ENCODE data around the gene MED13L. TPM values are rescaled to one million over a fixed set of nuclear protein-coding genes. Genes with fewer than 3 reads are reported as not detected.

The MED13L gene
- total and polyA plus RNA-seq, 9 donors = 47.8 to 198 (median 156) TPM

DNA sequence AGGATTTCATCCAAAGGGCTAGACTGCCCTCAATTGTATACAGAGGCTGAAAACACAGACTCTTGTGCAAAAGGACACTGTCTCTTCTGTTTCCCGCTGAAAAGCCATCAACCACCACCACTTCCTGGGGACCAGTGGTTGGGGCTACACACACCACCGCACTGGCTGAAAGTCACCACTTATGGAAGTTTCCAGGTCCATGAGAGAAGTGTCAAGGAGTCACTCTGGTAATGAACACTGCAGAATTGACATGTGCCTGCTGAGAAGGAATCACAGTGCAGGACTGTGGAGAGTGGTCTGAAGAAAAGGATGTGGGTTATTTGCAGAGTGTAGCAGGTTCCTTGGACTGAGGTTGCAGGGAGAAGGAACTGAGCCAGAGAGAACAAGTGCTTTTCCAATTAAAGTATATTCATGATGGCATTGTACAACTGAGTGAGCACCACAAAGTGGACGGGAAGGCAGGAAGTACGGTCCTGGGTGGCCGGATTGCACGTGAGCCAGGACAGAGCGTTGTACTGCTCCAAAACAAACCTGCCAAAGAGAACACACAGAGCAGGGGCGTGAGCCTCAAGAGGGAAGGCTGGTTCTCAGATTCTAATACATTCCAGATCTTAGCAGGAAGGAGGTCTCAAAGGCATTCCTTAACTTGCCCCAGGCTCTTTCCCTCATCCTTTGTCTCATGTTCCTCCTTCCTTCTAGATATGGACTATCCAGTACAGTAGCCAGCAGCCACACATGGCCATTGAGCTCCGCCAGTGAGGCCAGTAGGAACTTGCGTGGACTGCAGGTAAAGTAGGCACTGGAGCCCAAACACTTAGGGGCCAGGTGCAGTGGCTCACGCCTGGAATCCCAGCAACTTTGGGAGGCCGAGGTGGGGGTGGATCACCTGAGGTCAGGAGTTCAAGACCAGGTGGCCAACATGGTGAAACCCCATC lies 316.4 kb downstream of the MED13L start:
- Histone ChIP-seq H3K27ac (no peak overlapping the region), H3K36me3 (no peaks in the 10 kb centered on the region), H3K9me3 (no peaks in the 10 kb centered on the region), H3K4me1 (ENCODE audit: insufficient read depth) (no peaks in the 10 kb centered on the region), H3K27me3 (no peaks in the 10 kb centered on the region), H3K4me3 (no peak overlapping the region)
- TF ChIP-seq, protein P1, sequence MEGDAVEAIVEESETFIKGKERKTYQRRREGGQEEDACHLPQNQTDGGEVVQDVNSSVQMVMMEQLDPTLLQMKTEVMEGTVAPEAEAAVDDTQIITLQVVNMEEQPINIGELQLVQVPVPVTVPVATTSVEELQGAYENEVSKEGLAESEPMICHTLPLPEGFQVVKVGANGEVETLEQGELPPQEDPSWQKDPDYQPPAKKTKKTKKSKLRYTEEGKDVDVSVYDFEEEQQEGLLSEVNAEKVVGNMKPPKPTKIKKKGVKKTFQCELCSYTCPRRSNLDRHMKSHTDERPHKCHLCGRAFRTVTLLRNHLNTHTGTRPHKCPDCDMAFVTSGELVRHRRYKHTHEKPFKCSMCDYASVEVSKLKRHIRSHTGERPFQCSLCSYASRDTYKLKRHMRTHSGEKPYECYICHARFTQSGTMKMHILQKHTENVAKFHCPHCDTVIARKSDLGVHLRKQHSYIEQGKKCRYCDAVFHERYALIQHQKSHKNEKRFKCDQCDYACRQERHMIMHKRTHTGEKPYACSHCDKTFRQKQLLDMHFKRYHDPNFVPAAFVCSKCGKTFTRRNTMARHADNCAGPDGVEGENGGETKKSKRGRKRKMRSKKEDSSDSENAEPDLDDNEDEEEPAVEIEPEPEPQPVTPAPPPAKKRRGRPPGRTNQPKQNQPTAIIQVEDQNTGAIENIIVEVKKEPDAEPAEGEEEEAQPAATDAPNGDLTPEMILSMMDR (IDR thresholded peaks at IDR 0.05) = no peak
- no peak for TF ChIP-seq EP300 (IDR thresholded peaks at IDR 0.05)
- no peak for TF ChIP-seq POLR2A (IDR thresholded peaks at IDR 0.05)
- no peak for DNase-seq
- WGBS, 3 donors = 93 to 95% (median 95%) methylated on average over 12 of the region's 12 CpGs
- intact Hi-C loops (cut with DNase I) = no loop called here

DNA sequence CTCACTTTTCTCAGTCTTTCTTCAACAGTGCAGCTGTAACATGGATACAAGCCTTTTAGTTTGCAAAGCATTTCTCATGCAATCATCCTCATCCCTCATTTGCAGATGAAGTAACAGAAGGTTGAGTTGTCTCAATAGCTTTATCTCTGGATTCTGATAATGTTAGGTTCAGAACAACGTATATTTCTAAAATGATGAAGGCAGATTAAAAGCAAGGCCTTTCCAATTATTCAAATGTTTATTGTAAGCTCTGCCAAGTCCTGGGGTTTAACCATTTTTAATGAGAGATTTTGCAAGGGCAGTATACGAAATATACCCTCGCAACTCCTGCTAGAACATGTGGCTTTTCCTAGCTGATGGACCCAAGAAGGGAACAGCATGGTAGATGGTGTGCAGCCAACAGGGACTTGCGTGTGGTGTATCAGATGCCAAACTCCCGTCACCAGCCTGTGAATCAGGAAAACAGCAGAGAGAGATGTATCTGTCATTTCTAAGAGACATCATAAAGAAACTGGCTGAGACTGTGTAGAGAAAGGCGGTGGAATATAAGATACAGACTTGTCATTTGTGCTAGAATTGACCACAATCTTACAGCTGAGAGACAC lies 319.7 kb downstream of the MED13L start:
- no peaks in the 10 kb centered on the region for H3K9me3 ChIP-seq
- H3K27me3 ChIP-seq = no peaks in the 10 kb centered on the region
- no peaks in the 10 kb centered on the region for H3K36me3 ChIP-seq
- H3K4me1 ChIP-seq (ENCODE audit: insufficient read depth) = no peaks in the 10 kb centered on the region
- WGBS, 3 donors = 85 to 89% (median 86%) methylated on average over 6 of the region's 6 CpGs
- intact Hi-C loops (cut with DNase I) = no loop called here
- no peak for TF ChIP-seq POLR2A (IDR thresholded peaks at IDR 0.05)
- no peak for TF ChIP-seq EP300 (IDR thresholded peaks at IDR 0.05)
- TF ChIP-seq, protein P1 (IDR thresholded peaks at IDR 0.05) = no peak
- no peak for DNase-seq
- no peak overlapping the region for H3K27ac ChIP-seq
- H3K4me3 ChIP-seq = no peak overlapping the region

DNA sequence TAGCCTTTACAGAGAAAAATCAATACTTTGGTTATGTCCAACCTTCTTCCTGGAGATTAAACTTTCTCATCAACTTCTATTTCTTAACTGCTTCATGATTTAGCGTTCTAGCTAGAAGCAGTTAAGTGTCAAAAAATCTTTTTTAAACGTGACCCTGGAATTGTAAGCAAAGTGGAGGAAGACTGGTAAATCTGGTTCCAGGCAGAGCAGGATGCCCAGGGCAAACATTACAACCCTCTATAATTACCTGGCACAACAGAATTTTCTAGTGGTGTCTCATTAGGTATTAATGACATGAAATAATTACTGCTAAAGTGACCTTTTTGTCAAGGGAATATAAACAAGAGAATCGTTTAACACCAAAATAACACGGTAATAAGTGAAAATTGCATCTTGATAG lies 320.8 kb downstream of the MED13L start:
- intact Hi-C loops (cut with DNase I) = no loop called here
- H3K36me3 ChIP-seq = no peaks in the 10 kb centered on the region
- H3K27ac ChIP-seq = no peak overlapping the region
- DNase-seq = no peak
- H3K4me3 ChIP-seq = no peak overlapping the region
- TF ChIP-seq, protein P1 (IDR thresholded peaks at IDR 0.05) = no peak
- no peak for TF ChIP-seq EP300 (IDR thresholded peaks at IDR 0.05)
- TF ChIP-seq POLR2A (IDR thresholded peaks at IDR 0.05) = no peak
- no peaks in the 10 kb centered on the region for H3K27me3 ChIP-seq
- no peaks in the 10 kb centered on the region for H3K9me3 ChIP-seq
- H3K4me1 ChIP-seq (ENCODE audit: insufficient read depth) = no peaks in the 10 kb centered on the region
- 71 to 80% (median 75%) methylated on average over 4 of the region's 4 CpGs for whole genome bisulfite sequencing, 3 donors

DNA sequence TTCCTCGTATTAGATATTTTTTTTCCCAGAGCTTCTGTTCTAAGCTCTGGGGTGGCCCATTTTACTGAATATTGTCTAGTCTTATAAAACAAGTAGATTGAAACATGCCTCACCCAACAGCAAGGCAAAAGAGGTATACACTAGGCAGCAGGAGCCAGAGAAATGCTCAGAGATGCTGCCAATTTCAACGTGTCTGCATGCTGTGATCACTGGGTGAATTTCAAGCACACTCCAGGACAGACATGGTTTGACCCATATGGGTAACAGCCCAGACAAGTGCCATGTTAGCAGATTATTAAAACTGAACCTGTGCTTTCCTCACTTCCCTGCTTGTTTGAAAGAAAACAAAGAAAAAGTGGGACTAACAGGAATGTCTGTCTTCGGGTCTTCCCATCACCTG lies 321.3 kb downstream of the MED13L start:
- WGBS, 3 donors = 67 to 76% (median 73%) methylated on average over 3 of the region's 3 CpGs
- H3K4me1 ChIP-seq (ENCODE audit: insufficient read depth) = no peaks in the 10 kb centered on the region
- intact Hi-C loops (cut with DNase I) = no loop called here
- DNase-seq = no peak
- H3K9me3 ChIP-seq = no peaks in the 10 kb centered on the region
- no peaks in the 10 kb centered on the region for H3K36me3 ChIP-seq
- H3K27me3 ChIP-seq = no peaks in the 10 kb centered on the region
- no peak overlapping the region for H3K4me3 ChIP-seq
- H3K27ac ChIP-seq = no peak overlapping the region
- TF ChIP-seq EP300 (IDR thresholded peaks at IDR 0.05) = no peak
- no peak for TF ChIP-seq POLR2A (IDR thresholded peaks at IDR 0.05)
- TF ChIP-seq, protein P1 (IDR thresholded peaks at IDR 0.05) = no peak
